ENCODE results near the gene LSM7. TPM values are rescaled to one million over a fixed set of nuclear protein-coding genes. Genes with fewer than 3 reads are reported as not detected.

Gene LSM7
- total RNA-seq, 2 experiments from 2014 or later: 164 to 321 TPM

- Histone ChIP-seq H3K9me2 (ENCODE audit: insufficient read depth, low read length) (no peaks in the 10 kb centered on the region), H3K4me3 (ENCODE audit: low read depth, low read length, poor library complexity, severe bottlenecking) (no peak overlapping the region), H3K27ac (ENCODE audit: low read depth, low read length, poor library complexity, severe bottlenecking) (no peak overlapping the region), H4K20me1 (ENCODE audit: insufficient read depth, low read length) (no peaks in the 10 kb centered on the region), H3K79me2 (ENCODE audit: insufficient read depth, low read depth, low read length) (no peaks in the 10 kb centered on the region), H3K4me2 (ENCODE audit: low read length) (no peak overlapping the region), H3K36me3 (ENCODE audit: insufficient read depth, low read length) (no peaks in the 10 kb centered on the region), H3K4me1 (ENCODE audit: insufficient read depth, low read length, poor library complexity, severe bottlenecking) (peaks cover 18% of the 10 kb centered on the region), H2AFZ (ENCODE audit: low read length) (no peak overlapping the region), H3K9me3 (ENCODE audit: low read length) (no peaks in the 10 kb centered on the region)
- TF ChIP-seq EZH2phosphoT487 (IDR thresholded peaks at IDR 0.05; ENCODE audit: borderline replicate concordance, low read depth, low read length) (no peak), CTCF (conservative IDR thresholded peaks at IDR 0.05; ENCODE audit: low read length) (no peak)
- no TSS peak for BruUV-seq (replicated peaks)
- ChIA-PET POLR2A (no interaction called here), CTCF (ENCODE audit: unreplicated experiment) (no interaction called here)
- intact Hi-C loops (cut with micrococcal nuclease; ENCODE audit: unreplicated experiment): no loop called here
- no peak for DNase-seq (ENCODE audit: low spot score)
These were observed 21.4 kb downstream of the LSM7 start for GRCh38 chr19:2306971-2307370.

- H3K79me2 ChIP-seq (ENCODE audit: insufficient read depth, low read depth, low read length): no peaks in the 10 kb centered on the region
- no peaks in the 10 kb centered on the region for H3K9me3 ChIP-seq (ENCODE audit: low read length)
- H3K9me2 ChIP-seq (ENCODE audit: insufficient read depth, low read length): no peaks in the 10 kb centered on the region
- H4K20me1 ChIP-seq (ENCODE audit: insufficient read depth, low read length): no peaks in the 10 kb centered on the region
- intact Hi-C loops (cut with micrococcal nuclease; ENCODE audit: unreplicated experiment): no loop called here
- ChIA-PET CTCF (ENCODE audit: unreplicated experiment) (no interaction called here), POLR2A (no interaction called here)
- DNase-seq (ENCODE audit: low spot score): no peak
- TF ChIP-seq EZH2phosphoT487 (IDR thresholded peaks at IDR 0.05; ENCODE audit: borderline replicate concordance, low read depth, low read length) (no peak), CTCF (conservative IDR thresholded peaks at IDR 0.05; ENCODE audit: low read length) (no peak)
- H2AFZ ChIP-seq (ENCODE audit: low read length): no peak overlapping the region
- peaks cover 18% of the 10 kb centered on the region for H3K4me1 ChIP-seq (ENCODE audit: insufficient read depth, low read length, poor library complexity, severe bottlenecking)
- no peak overlapping the region for H3K4me2 ChIP-seq (ENCODE audit: low read length)
- no peak overlapping the region for H3K27ac ChIP-seq (ENCODE audit: low read depth, low read length, poor library complexity, severe bottlenecking)
- no peak overlapping the region for H3K4me3 ChIP-seq (ENCODE audit: low read depth, low read length, poor library complexity, severe bottlenecking)
- BruUV-seq (replicated peaks): no TSS peak
- H3K36me3 ChIP-seq (ENCODE audit: insufficient read depth, low read length): no peaks in the 10 kb centered on the region
These were observed 22.0 kb downstream of the LSM7 start for GRCh38 chr19:2306281-2306806.

DNA sequence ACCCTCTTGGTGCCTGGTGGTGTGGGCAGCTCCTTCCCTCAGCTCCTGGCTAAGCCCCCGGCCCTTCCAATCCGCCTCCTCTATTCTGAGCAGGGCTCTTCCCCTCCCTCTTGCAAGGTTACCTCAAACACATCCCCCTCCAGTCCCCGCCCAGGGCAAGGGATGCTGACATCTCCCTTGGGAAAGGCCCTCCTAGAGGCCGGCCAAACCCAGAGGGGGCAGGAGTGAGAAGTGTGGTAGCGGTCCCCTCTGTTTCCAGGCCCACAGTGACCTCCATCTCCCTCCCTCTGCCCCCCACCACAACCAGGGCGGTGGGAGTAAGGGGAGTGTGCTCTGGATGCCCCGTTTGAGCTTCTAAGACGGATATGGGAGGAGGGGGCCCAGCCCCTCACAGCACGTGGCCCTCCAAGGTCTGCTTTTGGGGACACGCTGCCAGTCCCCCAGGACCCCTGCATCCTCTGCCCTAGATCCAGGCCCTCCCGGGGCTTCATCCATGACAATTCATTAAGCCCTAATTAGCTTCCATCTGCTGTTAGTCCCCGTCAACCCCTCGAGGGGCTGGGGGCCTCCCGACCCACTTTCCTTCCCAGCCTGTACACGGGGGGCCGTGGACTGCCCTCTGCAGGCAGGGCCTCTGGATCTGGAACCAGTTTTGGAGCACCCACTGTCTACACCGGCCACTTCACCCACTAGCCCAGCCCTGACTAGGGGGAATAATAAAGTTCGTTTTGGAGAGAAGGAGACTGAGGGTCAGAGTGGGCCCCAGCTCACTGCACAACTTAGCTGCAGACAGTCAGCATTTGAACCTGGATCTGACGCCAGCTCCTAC lies 22.7 kb downstream of the LSM7 start:
- CTCF ChIA-PET (ENCODE audit: unreplicated experiment): no interaction called here

More for the DNA sequence above, 22.7 kb downstream of the LSM7 start:
- H3K9me3 ChIP-seq (ENCODE audit: low read length): no peaks in the 10 kb centered on the region
- H3K4me1 ChIP-seq (ENCODE audit: insufficient read depth, low read length, poor library complexity, severe bottlenecking): peaks cover 18% of the 10 kb centered on the region
- BruUV-seq (replicated peaks): no TSS peak
- POLR2A ChIA-PET: no interaction called here
- no peak for DNase-seq (ENCODE audit: low spot score)
- no peak overlapping the region for H2AFZ ChIP-seq (ENCODE audit: low read length)
- H3K27ac ChIP-seq (ENCODE audit: low read depth, low read length, poor library complexity, severe bottlenecking): no peak overlapping the region
- H3K9me2 ChIP-seq (ENCODE audit: insufficient read depth, low read length): no peaks in the 10 kb centered on the region
- H4K20me1 ChIP-seq (ENCODE audit: insufficient read depth, low read length): no peaks in the 10 kb centered on the region
- H3K36me3 ChIP-seq (ENCODE audit: insufficient read depth, low read length): no peaks in the 10 kb centered on the region
- TF ChIP-seq CTCF (conservative IDR thresholded peaks at IDR 0.05; ENCODE audit: low read length) (no peak), EZH2phosphoT487 (IDR thresholded peaks at IDR 0.05; ENCODE audit: borderline replicate concordance, low read depth, low read length) (no peak)
- no peak overlapping the region for H3K4me3 ChIP-seq (ENCODE audit: low read depth, low read length, poor library complexity, severe bottlenecking)
- no peak overlapping the region for H3K4me2 ChIP-seq (ENCODE audit: low read length)
- H3K79me2 ChIP-seq (ENCODE audit: insufficient read depth, low read depth, low read length): no peaks in the 10 kb centered on the region
- intact Hi-C loops (cut with micrococcal nuclease; ENCODE audit: unreplicated experiment): no loop called here

All from OCI-LY7 (cell line).